NCI-H1694 treated with DMSO at 0.1 percent for 48 hours (cell line): Measurements from ENCODE around the gene DACH1.
"Not testable (repeated sequence)": the region's sequence is repeated elsewhere in the genome, so short reads cannot be mapped to it uniquely, and the experiment has no call there.

ENCODE experiments used
- DNase-seq: peaks from one replicate; lab custom pipeline; 2025; lab: John Stamatoyannopoulos, UW

The DACH1 gene

DNA sequence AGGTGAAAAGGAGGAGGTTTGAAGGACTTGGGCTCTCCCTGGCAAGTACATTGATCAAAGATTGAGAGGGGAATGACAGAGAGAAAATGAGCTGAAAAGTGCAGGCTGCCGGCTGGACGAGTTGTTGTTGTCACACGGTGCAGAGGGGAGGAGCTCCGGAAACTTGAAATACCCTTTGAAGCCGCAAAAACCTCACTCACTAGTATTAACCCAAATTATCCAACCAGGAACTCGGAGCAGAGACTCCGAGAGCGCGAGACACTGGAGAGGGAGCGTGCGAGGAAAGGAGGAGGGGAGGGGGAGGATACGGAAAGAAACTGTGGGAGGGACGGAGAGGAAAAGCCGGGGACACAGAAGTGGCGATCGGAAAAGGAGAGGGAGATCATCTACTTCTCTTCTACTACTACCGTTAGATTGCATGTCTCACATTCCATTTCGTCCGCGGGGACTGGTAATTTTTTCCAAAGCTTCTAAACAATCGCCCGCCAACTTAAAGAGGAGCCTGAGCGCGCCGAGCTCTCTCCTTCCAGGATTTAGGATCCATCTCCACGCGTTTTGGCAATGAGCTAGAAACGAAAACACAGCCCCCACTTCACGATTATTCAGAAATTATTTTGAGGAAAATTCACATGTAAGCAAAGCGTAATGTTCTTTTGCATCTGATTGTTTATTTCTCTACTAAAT, at the start of gene DACH1:
TSS of gene DACH1 (minus strand) at position 74 of the 684 bp plus-strand sequence.
- peak; percentile 83 for DNase-seq

DNA sequence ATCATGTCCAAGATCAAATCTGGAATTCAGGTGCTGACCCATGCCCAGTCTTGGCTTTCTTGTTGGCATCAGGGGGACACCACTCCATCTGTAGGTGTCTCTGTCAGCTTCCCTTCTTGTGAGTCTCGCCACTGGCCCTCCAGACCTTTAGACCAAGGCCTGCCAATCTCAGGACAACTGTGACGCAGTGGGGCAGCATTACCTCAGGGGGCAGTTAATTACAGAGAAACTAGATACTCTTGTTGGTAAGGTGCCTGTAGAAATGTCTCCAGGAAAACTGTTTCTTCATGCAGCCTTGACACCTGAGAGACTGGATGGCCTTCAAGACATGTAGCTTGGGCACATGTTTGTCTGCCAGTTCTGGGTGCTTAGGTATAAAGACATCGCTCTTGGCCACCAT, 46.7 kb upstream of the DACH1 start:
- DNase-seq, result no peak

DNA sequence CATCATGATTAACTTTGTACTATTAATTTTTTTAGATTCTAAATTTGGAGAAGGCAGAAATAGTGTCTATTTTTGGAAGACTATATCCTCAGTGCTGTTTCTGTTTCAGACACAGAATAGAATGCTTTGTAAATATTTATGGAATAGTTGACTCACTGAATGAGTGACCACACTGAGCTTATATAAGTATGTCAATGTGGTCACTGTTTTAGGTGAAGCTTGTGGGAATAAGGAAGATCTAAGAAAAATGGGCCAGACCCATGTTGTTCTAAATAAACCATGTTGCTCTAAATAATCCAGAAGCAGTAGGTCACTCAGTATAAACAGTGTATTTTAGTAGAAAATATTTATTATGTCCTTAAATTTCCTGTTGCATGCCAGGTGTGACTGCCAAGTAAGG, 45.5 kb upstream of the DACH1 start:
- no peak for DNase-seq

DNA sequence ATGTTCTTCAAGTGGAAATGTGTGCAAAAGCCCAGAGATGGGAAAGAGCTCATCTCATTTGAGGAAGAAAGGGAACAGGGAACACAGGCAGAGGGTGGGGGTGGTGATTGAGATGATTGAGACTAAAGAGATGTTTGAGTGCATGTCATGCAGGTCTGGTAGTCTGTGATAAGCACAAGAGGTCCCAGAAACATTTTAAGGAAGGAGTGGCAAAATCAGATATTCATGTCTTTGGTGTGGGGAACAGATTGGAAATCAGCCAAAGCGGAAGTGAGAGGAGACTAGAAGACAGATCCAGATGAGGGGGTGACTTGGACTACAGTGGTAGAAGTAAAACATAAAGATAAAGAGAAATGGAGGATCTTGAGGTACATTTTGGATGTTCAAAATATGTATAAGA, 39.4 kb upstream of the DACH1 start:
- DNase-seq, result no peak

DNA sequence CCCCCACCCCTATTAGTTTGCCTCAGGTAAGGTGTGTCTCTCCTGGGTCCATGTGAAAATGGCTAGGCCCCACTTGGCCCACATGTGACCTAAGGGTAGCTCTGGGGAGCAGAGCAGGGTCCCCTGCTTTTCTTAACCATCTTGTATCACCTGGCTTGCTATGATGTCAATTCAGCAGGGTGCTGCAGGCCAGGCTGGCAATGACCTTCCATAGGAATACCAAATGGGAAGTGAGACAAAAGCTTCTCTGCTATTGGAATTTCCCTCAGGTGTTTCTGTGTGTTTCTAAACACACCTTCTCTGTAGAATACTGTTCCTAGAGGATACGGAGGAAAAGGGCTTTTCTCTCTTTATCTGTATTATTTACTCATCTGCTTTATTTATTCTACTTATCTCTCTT, 35.7 kb upstream of the DACH1 start:
- DNase-seq, result no peak

DNA sequence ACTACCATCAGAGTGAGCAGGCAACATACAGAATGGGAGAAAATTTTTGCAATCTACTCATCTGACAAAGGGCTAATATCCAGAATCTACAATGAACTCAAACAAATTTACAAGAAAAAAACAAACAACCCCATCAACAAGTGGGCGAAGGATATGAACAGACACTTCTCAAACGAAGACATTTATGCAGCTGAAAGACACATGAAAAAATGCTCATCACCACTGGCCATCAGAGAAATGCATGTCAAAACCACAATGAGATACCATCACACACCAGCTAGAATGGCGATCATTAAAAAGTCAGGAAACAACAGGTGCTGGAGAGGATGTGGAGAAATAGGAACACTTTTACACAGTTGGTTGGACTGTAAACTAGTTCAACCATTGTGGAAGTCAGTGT, 26.5 kb upstream of the DACH1 start:
- DNase-seq, result not testable (repeated sequence)

DNA sequence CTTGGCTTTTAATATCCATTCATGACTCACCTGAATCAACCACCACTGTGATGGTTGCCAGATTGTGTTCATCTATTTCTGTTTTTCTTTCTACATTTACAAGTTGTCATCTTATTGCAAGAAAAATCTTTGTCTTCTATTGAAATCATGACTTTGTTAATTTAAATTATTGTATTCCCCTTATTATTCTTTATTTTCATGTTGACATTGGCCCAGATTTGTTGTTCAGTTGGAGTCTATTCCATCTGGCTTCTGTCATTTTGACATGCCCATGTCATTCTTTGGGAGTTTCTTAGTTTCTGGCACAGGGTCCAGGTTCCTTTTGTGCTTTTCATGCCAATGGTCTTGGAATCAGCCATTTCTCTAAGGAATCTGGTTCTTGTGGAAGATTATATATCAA, 19.9 kb upstream of the DACH1 start:
- DNase-seq, result no peak

DNA sequence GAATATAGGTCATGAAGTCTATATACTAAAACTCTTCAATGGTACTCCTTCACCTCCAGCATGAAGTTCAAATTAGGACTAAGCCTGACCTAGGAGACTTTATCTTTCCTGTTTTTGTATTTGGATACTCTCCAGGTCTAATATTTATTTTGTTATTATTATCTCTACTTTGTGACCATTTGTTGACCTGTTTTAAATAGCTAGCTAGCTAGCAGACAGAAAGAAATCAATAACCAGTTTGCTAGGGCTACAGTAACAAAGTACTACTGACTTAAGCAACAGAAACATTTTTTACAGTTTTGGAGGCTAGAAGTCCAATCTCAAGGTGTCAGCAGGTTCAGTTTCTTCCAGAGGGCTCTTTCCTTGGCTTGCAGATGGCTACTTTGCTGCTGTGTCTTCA, 15.1 kb upstream of the DACH1 start:
- no peak for DNase-seq

DNA sequence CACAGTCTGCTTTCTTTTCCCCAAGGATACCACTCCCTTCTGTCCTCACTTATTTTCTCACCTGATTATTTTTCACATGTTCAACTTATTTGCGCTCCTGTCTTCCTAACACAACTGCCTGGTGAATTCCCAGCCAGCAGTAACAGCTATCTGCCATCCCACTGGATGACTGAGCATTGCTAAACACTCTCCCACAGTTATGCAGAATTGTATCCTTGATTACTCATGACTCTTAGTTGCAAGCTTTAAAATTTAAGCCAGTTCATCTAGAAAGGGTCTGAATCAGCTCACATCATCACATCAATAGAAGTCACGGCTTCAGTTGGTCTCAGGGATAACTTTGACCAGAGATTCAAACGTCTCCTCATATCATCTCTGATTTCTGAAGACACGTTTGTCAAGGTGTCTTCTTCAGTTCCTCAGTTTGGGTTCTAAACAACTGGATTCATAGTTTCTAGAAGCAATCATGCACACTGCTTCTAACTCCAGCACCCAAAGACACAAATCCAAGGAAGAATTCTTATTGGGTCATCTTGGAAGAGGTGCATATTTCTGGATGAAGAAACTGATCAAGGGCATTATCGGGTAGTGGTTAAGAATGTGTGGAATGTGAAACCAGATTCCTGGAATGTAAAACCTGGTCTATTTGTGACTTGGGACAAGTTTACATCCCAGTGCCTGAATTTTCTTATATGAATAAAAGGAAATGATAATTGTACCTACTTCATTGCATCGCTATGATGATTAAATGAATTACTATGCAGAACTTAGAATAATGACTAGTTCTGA, 13.9 kb upstream of the DACH1 start:
- DNase-seq, result no peak

DNA sequence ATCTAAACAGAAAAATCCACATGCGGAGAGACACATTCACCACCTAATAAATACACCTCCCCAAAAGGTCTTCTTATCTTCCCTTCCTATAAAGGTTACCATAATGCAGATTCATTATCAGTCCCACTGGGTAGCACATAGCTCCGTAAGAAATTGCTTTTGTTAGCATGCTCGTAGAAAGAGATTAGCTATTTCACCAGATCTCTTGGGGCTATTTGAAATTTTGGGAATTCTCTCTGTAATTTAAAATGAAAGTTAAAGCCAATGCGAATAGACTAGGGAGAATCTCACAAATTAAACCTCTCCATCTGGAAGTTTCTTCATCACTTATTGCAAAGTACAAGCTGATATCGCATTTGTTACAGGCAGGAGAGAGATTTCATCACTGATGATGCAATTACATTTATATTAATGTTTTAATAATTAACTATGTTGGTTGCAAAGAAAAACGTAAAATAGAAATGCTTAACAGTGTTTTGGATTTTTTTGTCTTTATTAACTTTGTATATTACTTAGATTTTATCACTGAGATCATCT, 12.9 kb upstream of the DACH1 start:
- DNase-seq, result no peak

DNA sequence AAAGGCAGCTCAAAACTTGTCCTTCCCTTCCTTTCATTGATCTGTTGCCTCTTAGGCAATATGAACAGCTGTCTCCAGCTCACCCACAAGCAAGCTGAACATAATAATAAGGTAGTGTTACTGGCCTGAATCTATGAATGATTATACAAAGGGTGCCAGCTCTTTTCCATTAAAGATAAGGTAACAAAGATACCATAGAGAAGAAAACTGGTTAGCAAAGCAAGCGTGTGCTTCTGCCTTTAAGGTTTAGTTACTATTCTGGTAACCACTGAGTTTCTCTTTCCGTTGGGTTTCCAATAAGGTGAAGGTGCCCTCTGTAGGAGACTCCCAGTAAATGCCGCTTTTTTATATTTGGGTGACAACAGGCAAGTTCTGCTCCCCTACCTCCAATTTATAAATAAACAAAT, 12.1 kb upstream of the DACH1 start:
- DNase-seq, result peak; percentile 86

DNA sequence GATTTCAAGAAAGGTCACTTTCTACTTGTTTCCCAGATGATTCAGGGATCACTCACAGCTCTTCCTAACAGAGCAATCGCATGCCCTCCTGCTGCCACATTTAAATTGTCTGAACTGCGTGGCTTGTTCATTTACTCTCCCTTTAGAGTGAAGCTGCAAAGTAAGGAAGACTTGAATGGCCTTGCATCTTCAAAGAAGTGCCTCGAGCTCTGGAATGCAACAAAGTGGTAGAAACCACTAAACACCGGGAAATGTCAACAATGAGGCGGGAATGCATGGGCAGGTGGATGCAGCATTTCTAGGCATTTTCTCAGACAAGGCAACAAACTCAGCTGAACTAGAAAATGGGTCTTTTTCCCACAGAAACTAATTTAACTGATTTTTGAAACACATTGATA, 10.3 kb upstream of the DACH1 start:
- DNase-seq, result no peak

DNA sequence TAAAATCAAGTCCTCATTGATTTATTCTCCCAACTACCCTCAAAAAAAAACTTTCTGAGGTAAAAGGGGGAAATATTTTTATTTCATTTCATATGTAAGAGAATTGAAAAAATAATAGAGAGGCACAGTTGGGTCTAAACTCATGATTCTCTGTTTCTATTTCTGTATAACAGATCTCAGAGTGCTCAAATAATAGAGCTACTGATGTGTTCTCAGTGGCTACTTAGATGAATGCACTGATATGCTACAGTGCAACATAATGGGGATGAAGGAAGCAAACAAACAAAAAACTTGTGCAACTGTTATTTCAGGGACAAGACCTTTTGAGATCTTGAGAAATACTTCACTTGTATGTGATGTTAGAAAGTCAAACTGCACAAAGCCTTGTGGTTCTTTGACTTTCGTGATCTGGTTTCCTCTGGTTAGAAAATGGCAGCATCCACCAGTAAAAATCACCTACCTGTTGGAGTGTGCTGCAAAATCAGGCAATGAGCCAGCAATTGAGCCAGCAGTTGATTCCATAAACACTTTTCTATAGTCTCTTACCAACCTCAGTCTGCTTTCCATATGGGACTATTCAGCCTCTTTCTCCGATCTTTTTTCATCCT, 9.7 kb upstream of the DACH1 start:
- no peak for DNase-seq

DNA sequence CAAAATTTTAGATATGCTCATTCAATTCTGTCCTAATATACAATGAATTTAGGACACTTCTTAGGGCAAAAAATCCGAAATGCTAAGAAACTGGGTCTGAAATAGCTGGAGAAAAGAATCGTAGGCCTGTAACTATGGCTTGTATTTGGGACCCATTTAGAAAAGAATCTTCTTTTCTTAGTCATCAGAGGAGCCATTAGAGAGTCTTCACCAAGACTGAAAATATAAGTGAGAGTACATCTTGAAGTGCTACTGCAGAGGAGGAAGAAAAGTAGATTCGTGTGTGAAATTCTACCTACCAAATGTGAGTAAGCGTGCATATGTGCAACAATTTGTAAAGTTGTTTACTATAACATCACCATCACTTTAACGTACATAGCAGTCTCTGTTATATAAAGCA, 8.8 kb upstream of the DACH1 start:
- no peak for DNase-seq

DNA sequence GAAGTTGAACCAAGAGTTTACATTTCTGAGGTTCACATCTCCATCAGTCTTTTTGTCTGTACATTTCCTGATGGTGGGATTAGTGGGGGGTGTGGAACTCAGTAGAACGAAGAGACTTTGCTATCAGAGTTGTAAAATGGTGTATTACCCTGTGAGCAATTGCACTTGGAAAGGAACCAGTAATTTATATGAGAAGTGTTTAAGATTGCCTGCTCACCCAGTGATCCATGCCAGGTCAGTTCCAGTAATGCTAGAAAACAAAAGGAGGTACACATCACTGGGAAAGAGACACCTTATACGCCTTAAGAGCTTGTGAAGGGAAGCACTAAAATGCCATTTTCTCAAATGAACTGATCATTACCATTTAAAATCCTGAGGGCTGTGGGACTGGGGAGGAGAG, 7.5 kb upstream of the DACH1 start:
- no peak for DNase-seq

DNA sequence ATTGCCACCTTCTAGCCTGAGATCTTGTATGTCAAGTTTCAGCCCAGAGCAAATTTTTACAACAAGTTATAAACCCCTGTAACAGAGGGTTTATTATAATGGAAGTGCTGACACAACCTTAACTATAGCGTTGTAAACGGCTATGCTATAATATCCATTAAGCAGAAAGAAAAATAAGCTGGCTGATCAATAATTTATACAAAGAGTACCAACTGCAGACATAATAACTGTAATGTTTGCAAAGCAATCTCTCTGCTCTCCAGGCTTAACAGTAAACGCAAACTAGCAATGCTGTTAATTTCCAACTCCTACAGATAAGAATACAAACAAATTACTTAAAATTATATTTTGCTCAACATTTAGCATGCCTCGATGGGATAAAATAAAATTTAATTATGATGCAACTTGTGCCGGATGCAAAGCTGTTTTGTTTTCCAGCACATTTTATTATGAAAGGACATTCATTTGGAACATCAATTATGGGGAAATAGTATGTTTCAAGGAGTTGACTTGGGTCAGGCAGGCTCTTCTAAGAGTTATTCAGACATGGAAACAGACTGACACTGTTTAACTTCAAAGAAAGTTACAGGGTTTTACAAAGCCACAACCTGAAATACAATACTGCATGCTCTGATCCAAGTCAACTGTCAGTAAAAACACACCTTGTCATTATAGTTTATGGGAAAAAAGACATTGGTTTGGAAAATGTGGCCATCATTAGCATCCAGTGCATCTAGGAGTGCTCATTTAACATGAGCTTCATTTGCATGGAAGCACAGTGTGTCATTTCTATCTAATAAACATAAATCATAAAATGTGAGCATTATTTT, 6.6 kb upstream of the DACH1 start:
- DNase-seq, result no peak

DNA sequence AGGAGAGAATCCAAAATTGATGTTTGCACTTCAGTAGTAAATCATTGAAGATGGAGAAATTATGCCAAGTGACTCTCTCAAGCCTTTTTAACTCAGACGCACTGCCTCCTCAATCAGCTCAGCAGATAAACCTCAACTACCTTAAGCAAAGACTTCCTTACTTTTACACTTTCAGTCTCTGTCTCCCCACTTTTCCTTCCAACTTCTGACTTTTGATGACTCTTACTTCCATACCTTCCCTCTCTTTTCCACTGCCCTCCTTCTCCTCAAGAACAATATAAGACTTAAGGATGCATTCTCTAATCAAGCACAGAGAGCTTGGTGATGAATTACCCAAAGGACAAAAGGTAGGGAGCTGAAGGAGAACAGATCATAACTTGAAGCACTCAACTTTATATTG, 4.8 kb upstream of the DACH1 start:
- no peak for DNase-seq

DNA sequence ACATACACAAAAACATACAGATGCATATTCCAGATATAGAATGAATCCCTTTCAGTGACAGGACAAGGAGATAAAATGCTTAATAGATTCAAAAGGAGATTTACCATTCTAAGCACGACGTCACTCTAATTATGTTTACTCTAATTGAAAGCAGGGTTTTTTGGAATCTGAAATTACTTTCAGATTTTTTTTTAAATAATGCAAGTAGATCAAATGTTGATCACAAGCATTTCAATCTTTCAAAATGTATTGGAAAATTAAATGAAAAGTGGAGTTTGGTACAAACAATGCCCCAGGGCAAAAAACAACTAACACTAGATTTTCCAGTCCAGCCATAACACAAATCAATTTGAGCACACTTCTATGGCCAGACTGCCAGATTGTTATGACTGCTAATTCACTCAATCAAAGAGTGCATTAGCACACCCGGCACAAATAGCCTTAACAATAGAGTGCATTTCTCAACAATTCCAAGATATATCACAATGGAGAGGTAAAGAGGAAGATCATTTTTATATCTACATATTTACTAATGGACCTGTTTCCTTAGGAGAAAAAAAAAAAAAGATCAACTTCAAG, 4.3 kb upstream of the DACH1 start:
- DNase-seq, result no peak

DNA sequence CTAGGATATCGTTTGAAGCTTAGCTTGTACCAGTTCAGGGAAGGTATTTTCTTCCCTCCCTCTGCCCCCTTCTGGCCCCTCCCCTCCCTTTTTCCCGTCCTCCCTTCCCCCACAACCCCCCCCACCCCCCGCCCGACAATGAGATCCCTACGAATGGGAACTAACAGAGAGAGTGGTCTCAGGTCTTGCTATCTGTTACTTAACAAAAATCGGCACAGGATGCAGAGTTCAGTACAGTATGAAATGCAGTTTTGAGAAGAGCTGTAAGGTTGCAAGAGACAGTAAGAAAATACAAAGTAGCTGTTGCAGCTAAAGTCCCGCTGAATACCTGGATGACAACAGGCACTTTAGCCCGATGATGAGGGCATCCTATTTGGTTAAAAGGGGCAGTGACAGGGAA, 3.1 kb upstream of the DACH1 start:
- no peak for DNase-seq

DNA sequence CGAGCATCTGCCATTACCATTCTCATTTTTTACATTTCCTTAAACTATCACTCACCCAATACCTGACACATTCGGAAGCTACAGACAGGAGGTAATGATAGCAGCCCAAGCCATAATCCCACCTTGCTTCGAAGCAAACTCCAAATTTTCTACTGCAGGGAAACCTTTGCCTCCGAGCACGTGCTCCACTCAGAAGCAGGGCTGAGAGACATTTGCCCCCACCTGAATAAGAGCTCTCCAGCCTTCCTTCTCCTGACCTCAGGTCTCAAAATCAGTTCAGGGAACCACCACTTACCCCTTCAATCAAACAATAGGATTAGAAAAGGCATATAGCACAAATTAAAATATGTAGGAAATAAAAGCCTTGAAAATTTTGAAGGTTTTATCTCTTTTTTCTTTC, 2.3 kb upstream of the DACH1 start:
- no peak for DNase-seq

DNA sequence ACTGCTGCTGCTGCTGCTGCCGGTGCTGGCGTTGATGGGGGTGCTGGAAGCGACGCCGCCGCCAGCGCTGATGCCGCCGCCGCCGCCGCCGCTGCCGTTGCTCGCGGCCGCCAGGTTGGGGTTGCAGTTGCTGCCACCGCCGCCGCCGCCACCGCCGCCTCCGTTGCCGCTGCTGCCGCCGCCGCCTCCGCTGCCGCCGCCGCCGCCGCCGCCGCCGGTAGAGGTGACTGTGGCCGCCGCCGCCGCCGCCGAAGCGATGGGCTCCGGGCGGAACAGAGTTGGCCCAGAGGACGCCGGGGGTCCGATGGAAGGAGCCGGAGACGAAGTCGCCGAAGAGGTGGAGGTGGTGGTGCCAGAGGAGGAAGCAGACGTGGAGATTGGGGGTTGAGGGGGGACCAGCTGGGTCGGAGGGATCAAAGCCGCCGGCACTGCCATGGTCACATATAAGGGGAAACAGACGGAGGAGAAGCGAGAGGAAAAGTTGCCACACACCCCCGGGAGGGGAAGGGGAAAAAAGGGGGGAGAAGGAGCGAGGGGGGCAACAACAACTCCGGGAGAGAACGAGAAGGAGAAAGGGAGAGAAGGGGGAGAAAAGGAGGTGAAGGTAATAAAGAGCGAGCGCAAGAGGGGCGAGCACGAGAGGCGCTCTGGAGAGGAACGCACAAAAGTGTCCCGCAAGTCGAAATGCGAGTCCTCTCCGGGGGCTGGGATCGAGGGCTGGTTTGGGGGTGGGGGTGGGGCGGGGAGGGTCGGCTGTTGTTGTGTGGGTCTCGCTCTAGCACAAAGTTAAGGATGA, 471 bp downstream of the DACH1 start:
- peak; percentile 54 for DNase-seq
